ENCODE measurements around the gene IGF1R.

DNA sequence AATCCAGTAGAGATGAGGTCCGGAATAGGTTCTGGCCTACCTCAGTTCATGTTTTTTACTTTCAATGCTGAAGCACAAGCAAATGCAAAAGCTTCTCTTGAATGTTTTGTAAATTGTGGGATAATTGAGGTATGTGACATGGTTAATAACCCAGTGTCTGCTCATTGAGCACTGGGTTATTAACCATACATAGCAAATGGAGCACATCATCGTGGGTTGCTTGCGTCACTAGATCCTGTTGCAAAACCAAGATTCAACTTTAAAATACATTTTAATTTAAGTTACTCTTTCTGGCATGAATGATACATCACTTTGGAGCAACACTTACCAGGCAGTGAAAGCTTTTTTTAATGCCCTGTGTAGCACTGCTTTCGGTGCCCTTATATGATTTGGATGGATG is 165.6 kb downstream of the IGF1R start:
- TF ChIP-seq, protein P1, sequence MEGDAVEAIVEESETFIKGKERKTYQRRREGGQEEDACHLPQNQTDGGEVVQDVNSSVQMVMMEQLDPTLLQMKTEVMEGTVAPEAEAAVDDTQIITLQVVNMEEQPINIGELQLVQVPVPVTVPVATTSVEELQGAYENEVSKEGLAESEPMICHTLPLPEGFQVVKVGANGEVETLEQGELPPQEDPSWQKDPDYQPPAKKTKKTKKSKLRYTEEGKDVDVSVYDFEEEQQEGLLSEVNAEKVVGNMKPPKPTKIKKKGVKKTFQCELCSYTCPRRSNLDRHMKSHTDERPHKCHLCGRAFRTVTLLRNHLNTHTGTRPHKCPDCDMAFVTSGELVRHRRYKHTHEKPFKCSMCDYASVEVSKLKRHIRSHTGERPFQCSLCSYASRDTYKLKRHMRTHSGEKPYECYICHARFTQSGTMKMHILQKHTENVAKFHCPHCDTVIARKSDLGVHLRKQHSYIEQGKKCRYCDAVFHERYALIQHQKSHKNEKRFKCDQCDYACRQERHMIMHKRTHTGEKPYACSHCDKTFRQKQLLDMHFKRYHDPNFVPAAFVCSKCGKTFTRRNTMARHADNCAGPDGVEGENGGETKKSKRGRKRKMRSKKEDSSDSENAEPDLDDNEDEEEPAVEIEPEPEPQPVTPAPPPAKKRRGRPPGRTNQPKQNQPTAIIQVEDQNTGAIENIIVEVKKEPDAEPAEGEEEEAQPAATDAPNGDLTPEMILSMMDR (conservative IDR thresholded peaks at IDR 0.05; ENCODE audit: low read depth, low read length) = no peak
- no peak for TF ChIP-seq EZH2 (IDR thresholded peaks at IDR 0.05; ENCODE audit: low read length, unreplicated experiment)
- TF ChIP-seq EZH2phosphoT487 (IDR thresholded peaks at IDR 0.05; ENCODE audit: borderline replicate concordance, low read length) = no peak
